Midbrain (tissue), 1 donor: Measurements from ENCODE around the gene GSK3A.

Source experiments
- DNase-seq: peaks from one replicate; lab custom pipeline; 2025; lab: John Stamatoyannopoulos, UW

GSK3A gene

DNA sequence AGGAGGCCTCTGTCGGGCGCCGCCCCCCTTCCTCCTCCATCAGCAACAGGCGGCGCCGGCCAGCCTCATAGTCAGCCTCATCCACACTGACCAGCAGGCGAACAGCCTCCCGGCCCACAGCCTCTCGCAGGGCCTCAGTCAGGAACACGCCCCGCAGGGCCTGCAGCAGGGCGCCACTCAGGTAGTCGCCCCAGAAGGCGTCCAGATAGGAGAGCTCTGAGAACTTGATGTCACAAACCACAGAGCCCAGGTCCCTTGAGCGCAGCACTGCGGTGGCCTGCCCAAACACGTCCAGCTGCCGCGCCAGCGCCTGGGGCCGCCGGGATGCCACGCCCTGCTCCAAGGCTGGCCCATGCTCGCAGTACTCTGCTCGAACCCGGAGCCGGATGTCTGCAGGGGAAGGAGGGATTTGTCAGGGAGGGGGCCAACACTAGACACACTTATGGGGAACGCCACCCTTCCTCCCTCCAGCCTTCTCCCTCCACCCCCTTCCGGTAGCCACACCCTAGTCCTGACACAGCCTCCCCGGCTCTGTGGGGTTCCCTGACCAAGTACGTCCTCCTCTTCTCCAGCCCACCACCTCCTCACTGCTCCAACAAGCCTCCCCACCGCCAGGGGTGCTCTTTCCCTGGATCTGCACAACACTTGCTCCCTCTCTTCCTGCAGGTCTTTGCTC, 42.8 kb downstream of the GSK3A start:
- no peak for DNase-seq

DNA sequence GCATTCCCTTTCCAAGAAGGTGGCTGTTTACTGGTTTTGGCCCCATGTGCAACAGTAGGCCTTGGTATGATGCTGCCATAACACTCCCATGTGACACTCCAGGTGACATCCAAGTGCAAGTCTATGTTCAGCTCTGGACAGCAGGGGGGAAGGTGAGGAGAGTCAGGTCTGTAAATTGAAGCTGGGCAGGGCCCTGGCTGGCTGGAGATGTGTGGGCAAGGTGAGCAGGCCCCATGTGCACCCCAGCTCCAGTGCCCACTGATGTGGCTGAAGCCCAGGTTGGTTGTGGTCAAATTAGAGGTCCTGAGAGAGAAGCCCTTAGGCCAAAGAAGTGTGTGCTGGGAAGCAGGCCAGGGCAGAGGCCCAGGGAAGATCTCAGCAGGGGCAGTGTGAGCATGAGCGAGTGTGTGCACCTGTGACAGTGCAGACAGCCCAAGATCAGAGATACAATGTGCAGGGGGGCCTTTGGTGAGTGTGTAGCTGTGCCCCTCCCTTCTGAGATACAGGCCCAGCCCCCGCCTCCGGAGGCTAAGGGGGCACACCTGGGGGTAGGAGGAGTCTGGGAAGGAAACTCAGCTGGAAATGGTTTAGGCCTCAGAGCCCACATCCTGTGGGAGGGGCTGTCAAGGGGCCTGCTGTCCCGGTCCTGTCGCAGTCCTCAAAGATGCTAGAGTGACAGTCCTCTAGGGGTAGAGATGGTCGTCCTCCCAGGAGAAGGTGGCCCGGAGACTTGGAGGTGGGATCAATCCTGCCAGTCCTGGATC, 43.5 kb downstream of the GSK3A start:
- no peak for DNase-seq

DNA sequence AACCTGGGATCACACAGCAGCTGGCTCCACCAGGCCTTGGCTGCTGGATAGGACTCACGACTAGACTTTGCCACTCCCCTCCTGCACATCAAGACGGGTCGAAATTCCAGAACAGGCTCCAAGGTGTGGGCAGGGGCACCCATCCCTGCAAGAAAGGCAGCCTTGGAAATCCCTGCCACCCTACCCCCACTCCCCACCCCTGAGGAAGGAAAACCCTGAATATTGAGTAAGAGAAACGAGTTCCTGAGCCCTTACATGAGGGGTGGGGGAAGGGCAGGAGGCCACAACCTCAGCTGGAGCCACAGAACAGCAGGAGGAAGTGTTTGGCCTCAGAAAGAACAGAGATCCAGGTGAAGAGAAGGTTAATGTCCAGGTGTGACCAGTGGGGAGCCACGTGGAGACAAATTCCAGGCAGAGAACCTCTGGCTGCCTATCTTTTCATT, 45.0 kb downstream of the GSK3A start:
- DNase-seq = no peak

- no peak for DNase-seq
Measured at GRCh38 chr19:42196011-42197001, 46.1 kb downstream of the GSK3A start.

DNA sequence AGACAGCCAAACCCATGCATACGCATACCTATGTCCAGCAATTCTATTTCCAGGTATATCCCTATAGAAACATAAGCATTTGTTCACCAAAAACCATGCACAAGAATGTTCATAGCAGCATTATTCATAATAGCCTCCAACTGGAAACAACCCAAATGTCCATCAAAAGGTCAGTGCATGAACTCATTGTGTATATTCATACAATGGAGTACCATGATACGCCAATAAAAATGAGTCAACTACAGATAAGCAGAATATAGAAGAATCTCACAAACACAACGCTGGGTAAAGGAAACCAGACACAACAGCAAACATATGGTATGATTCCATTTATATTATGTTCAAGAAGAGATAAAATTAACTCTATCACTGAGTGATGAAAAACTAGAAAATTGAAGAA, 48.7 kb downstream of the GSK3A start:
- no peak for DNase-seq

DNA sequence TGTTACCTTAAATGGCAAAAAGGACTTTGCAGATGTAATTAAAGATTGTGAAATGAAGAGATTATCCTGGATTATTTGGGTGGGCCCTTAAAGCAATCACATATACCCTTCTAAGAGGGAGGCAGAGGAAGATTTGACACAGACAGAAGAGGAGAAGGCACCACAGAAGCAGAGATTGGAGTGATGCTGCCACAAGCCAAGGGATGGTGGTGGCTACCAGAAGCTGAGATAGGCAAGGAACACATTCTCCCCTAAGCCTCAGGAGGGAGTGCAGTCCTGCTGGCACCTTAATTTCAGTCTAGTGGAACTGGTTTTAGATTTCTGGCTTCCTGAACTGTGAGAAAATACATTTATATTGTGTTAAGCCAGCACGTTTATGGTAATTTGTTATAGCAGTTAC, 49.1 kb downstream of the GSK3A start:
- DNase-seq = no peak

DNA sequence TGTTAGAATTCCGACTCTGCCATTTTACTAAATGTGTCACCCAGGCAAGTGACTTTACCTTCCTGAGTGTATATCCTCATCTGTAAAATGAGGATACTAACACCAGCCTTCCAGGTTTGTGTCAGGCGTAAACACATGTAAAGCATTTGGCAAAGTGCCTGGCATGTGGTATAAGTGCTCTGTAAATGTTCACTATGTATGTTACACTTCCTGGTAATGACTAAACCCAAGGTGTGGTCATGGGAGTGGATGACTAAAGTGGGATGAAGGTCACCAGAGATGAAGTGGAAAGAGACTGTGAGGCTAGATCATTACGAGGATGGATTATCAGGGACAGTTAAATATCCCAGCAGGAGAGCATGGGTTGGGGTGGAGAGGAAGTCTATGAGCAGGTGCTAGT, 50.5 kb downstream of the GSK3A start:
- no peak for DNase-seq

GRCh38 chr19:42191330-42191729, 51.1 kb downstream of the GSK3A start:
- DNase-seq = no peak

GRCh38 chr19:42189133-42189532, 53.3 kb downstream of the GSK3A start:
- no peak for DNase-seq

GRCh38 chr19:42188665-42189064, 53.7 kb downstream of the GSK3A start:
- no peak for DNase-seq

GRCh38 chr19:42185277-42185676, 57.1 kb downstream of the GSK3A start:
- DNase-seq = peak; percentile 6

- DNase-seq = peak; percentile 82
Measured at GRCh38 chr19:42184401-42184861, 58.0 kb downstream of the GSK3A start.
